Ammon's horn (tissue), 1 donor: ENCODE measurements around the gene ASXL2.
"Not testable (repeated sequence)": the region's sequence is repeated elsewhere in the genome, so short reads cannot be mapped to it uniquely, and the experiment has no call there.

Experiments
- DNase-seq: peaks from one replicate; pipeline ENCODE4 v3.0.0-alpha.2; 2016; ENCODE audit warnings: low spot score

Gene ASXL2

DNA sequence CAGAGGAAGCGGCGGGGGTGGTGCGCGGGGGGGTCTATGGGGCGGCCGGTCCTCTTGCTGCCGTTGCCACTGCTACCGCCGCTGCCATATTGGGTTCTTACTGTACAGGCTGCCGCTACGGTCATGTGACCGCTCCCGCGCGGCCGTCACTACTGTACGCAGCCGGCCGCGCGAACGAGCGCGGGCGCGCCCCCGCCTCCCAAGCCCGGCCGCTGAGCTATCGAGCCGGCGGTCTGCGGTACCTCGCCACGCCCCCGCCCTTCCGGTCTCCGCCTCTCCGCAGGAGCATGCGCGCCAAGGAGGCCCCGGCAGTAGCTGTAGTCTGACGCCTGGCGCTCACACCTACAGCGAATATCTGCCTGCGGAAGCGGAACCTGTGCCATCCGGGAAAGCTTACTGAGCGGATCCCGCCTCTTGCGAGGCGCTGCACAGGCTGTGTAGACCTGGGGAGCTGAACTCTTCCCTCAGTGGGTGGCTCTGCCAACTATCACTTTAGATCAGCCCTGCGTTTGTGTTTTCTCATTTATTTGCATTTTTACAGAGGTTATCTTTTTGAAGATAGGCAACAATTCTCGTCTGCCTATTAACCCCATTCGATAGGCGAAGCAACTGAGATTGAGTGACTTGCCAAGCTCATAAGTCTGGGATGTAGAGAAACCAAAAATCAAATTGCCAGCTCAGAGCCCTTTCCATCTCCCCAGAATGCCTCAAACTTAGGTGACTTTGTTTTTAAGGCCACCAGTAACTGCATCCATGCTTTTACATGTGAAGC lies at the start of gene ASXL2:
ASXL2 (minus strand) TSS at position 127 of the 772 bp plus-strand sequence. CDS start 265 bp downstream, outside the sequence.
- DNase-seq, result peak; percentile 98

DNA sequence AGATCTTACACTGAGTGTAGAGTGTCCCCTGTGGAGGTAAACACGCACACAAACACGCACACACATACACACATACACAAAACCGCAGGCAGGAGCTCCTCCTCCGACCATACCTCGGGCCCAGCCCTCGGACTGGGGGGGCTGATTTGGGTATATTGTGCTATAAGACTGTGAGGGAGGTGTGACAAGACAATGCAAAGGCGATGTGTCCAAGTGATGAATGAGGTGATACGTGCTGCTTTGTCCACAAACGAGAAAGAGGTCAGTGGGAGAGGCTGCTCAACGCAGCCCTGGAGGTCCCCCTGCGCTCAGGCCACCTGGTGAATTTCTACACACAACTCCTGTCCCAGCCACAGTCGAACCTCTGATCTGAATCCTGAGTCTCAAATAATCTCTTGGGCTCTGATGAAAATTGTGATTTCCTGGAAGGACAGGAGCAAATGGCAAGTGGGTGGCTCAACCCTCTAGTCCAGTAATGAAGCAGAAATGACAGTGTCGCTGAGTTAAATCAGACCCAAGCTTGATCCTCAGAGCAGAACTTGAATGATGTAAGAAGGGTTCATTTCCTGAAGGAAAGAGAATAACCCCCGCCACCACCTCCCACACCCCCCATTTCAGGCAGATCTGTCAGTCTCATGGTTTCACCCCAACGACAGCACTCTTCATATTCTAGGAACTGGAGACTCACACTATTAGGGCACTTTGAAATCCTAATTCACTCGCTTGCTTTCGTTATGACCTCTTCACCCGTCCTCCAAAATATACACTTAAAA lies 48.9 kb upstream of the ASXL2 start:
- DNase-seq, result no peak

DNA sequence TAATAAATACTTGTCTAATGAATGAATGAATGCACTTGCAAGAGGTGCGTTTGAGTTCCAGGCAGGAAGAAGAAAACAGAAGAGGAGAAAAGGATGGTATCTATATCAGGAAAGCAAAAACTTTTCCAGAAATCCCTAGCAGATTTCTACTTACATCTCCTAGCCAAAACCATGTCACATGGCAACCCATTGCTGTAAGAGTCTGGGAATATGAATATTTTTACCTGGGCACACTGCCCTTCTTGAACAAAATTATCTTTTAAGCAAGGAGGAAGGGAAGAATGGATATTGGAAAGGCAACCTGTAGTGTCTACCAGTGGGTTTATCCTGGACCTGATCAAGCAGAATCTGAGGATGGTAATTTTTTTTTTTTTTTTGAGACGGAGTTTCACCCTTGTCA lies 44.2 kb upstream of the ASXL2 start:
- DNase-seq, result no peak

DNA sequence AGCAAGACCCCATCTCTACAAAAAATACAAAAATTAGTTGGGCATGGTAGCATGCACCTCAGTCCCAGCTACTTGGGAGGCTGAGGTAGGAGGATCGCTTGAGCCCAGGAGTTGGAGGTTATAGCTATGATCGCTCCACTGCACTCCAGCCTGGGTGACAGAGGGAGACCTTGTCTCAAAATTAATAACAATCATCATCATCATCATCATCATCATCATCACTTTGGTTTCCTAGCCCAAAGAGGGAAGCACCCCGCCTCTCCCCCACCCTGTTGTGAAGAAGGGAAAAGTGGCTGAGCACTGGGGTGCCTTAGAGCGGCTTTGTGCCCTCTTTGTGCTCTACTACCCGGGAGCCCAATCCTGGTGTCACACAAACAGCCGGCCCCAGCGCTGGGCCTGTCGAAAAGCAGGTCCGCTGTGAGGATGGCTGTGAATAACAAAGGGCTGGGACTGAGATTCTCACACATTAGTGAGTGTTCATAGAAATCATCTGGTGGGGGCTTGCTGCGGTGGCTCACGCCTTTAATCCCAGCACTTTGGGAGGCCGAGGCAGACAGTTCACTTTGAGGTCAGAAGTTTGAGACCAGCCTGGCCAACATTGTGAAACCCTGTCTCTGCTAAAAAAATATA lies 42.6 kb upstream of the ASXL2 start:
- DNase-seq, result no peak

DNA sequence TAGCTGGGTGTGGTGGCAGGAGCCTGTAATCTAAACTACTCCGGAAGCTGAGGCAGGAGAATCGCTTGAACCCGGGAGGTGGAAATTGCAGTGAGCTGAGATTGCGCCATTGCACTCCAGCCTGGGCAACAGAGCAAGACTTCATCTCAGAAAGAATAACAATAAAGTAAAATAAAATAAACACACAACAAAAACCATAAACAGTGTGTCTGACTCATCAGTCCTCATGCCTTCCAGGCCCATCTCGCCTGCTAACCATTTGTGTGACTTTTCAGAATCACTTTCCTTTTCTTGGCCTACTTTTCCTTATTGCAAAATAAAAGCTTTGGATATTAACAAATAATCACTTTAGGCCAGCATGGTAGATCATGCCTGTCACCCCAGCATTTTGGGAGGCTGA lies 42.0 kb upstream of the ASXL2 start:
- DNase-seq, result no peak

DNA sequence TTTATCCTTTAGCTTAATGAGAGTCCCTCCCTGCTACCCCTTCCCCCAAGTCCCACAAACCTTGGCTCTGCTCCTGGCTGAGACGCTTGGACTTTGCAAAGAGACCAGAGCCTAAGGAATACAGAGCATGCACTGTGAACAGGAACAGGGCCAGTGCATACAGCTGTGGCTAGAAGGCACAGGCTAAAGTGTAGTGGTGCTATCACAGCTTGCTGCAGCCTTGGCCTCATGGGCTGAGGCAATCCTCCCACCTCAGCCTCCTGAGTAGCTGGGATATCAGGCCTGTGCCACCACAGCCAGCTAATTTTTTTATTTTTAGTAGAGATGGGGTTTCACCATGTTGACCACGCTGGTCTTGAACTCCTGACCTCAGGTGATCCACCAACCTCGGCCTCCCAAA lies 39.5 kb upstream of the ASXL2 start:
- DNase-seq, result no peak

DNA sequence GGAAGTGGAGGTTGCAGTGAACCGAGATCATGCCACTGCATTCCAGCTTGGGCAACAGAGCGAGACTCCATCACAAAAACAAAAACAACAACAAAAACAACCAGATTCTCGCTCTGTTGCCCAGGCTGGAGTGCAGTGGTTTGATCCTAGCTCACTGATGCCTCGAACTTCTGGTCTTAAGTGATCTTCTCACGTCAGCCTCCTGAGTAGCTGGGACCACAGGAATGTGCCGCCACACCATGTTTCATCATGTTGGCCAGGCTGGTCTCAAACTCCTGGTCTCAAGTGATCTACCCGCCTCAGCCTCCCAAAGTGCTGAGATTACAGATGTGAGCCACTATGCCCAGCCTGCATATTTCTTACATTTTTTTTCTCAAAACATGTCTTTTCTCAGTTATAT lies 39.1 kb upstream of the ASXL2 start:
- DNase-seq, result not testable (repeated sequence)

DNA sequence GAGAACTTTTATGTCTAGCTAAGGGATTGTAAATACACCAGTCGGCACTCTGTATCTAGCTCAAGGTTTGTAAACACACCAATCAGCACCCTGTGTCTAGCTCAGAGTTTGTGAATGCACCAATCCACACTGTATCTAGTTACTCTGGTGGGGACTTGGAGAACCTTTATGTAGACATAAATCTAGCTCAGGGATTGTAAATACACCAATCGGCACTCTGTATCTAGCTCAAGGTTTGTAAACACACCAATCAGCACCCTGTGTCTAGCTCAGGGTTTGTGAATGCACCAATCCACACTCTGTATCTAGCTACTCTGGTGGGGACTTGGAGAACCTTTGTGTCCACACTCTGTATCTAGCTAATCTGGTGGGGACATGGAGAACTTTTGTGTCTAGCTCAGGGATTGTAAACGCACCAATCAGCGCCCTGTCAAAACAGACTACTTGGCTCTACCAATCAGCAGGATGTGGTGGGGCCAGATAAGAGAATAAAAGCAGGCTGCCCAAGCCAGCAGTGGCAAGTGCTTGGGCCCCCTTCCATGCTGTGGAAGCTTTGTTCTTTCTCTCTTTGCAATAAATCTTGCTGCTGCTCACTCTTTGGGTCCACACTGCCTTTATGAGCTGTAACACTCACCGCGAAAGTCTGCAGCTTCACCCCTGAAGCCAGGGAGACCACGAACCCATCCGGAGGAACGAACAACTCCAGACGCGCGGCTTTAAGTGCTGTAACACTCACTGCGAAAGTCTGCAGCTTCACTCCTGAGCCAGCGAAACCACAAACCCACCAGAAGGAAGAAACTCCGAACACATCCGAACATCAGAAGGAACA lies 37.9 kb upstream of the ASXL2 start:
- DNase-seq, result not testable (repeated sequence)

DNA sequence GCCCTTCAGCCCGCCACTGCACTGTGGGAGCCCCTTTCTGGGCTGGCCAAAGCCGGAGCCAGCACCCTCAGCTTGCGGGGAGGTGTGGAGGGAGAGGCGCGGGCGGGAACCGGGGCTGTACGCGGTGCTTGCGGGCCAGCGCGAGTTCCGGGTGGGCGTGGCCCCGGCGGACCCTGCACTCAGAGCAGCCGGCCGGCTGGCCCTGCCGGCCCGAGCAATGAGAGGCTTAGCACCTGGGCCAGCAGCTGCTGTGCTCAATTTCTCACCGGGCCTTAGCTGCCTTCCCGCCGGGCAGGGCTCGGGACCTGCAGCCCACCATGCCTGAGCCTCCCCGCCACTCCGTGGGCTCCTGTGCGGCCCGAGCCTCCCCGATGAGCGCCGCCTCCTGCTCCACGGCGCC lies 37.1 kb upstream of the ASXL2 start:
- not testable (repeated sequence) for DNase-seq

DNA sequence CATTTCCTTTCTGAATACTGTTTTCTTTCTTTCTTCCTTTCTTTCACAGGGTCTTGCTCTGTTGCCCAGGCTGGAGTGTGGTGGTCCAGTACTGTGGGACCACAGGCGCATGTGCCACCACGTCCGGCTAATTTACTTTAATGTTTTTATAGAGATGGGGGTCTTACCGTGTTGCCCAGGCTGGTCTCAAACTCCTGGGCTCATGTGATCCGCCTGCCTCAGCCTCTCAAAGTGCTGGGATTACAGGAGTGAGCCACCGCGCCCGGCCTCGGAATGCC lies 35.3 kb upstream of the ASXL2 start:
- DNase-seq, result not testable (repeated sequence)

DNA sequence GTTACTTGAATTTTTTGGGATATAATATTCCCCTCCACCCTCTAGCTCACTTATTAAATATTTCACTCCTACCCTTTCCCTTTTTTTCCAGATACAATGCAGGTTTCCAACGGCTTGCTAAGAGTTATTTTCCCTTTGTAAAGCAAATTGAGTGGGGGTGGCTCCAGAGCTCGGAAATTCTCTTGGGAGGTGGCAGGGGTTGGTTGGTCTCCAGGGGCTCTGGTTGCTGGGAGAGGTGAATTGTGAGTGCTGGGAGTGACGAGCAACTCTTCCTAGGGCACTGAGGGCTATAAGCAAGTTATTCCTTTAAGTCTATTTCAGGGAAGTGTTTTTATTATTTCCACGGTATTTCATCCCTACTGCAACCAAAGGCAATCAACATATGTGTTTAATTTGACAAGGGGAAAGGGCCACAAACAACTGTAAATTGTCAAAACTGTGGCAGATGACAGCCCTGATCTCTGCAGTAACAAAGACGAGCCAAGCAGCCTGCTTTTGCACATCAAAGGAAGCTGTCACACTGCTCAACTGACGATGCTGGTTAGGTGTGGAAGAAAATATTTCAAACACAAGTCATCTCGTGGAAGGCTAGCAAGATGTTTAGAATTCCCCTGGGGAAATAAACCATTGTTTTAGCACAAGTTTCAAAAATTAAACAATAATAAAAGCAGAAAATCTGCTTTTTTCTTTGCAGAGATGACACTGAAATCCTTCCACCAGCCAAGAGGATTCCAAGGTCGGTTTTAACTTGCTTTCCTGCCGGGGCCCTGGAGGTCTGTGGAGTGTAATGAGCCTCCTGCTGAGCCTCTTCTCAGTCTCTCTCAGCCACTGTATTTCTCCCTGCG lies 34.8 kb upstream of the ASXL2 start:
- DNase-seq, result no peak

DNA sequence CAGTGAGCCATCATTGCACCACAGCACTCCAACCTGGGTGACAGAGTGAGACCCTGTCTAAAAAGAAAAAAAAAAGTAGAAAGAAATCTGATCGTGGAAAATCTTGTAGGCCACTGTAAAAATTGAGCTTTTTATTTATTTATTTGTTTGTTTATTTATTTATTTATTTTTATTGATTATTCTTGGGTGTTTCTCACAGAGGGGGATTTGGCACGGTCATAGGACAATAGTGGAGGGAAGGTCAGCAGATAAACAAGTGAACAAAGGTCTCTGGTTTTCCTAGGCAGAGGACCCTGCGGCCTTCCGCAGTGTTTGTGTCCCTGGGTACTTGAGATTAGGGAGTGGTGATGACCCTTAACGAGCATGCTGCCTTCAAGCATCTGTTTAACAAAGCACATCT lies 31.3 kb upstream of the ASXL2 start:
- DNase-seq, result not testable (repeated sequence)

DNA sequence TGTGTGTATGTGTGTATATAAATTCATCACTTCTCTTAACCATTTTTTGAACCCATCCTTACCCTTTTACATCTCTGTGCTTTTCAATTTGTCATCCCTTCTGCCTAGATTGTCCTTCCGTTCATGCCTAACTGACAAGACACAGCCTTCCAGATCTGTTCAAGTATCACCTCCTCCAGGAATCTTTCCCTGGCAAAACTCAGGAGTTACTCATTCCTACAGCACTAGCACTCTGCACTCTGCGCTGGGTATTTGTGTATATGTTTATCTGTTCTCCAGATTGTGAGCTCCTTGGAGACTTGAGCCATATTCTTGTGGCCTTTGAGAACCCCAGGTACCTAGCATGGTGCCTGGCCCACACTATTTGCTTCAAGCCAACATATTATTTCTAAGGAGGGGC lies 26.8 kb upstream of the ASXL2 start:
- DNase-seq, result no peak

DNA sequence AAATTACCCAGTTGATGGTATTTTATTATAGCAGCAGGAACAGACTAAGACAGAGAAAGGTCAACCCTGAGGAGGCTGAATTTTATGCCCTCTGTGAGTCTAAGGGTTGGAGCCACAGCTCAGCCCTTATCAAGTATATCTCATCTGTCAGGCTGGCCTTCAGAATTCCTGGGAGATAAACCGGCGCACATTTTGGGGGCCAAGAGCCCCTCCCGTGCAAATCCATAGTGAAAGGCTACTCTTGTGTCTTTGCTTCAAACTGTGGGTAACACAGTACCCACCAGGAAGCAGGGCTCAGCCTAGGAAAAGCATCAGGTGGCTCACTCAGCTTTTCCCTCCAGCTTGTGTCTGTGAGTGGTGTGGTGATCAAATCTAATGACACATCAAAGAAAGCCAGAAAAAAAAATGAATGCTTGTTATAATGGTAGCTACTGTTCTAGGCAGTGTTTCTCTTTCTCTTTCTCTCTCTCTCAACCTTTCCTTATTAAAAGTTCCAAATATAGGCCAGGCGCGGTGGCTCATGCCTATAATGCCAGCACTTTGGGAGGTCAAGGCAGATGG lies 25.0 kb upstream of the ASXL2 start:
- no peak for DNase-seq

DNA sequence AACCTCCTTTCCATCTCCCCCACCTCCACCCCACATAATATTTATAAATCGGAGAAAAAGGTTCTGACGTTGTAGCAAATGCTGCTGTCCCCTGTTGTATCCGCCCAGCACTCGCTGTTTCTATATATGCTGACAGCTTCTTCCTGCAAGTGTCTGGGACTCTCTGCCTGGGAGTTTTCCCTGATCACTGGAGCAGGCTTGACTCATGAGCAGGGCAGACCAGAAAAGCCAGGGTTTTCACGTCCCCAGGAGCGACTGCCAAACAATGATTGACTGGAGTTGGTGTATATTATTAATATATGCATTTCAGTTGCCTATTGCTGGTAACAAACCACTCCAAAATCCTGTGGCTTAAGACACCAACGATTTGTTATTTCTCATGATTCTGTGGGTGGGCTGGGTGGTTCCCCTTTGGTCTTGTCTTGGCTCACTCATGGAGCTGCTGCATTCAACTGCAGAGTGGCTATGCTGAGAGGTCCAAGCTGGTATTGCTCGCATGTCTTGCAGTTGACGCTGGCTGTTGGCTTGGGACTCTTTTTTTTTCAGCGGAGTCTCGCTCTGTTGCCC lies 21.2 kb upstream of the ASXL2 start:
- DNase-seq, result no peak

DNA sequence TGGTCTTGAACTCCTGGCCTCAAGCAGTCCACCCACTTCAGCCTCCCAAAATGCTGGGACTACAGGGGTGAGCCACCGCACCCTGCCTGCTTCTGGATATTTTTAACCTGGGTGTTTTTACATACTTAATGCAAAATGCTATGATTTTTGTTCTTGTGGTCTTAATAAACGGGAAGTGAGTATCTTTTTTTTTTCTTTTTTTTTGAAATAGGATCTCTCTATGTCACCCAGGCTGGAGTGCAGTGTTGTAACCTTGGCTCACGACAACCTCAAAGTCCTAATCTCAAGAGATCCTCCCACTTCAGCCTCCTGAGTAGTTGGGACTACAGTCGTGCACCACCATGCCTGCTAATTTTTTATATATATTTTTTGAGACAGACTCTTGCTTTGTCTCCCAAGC lies 19.2 kb upstream of the ASXL2 start:
- no peak for DNase-seq

DNA sequence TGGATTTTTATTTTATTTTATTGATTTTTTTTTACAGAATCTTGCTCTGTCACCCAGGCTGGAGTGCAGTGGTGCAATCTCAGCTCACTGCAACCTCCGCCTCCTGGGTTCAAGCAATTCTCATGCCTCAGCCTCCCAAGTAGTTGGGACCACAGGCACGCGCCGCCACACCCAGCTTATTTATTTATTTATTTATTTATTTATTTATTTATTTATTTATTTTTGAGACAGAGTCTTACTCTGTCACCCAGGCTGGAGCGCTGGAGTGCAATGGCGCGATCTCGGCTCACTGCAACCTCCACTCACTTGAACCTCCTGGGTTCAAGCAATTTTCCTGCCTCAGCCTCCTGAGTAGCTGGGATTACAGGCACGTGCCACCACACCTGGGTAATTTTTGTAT lies 18.0 kb upstream of the ASXL2 start:
- DNase-seq, result not testable (repeated sequence)

DNA sequence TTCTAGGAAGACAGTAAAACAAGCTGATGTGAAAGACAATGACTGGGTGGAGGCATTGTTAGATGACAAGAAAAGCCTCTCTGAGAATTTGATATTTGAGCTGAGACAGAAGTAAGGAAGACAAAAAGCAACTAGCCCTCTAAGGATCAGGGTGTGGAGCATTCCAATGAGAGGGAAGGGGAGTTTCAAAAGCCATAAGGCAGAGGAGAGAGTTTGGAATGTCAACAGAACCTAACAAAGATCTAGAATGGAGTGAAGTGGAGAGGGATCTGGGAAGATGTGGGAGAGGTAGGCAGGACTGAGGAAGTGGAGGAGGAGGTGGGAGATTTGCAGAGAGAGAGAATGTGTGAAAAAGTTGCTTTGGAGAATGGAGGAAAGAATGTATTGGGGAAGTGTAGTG lies 17.3 kb upstream of the ASXL2 start:
- no peak for DNase-seq

DNA sequence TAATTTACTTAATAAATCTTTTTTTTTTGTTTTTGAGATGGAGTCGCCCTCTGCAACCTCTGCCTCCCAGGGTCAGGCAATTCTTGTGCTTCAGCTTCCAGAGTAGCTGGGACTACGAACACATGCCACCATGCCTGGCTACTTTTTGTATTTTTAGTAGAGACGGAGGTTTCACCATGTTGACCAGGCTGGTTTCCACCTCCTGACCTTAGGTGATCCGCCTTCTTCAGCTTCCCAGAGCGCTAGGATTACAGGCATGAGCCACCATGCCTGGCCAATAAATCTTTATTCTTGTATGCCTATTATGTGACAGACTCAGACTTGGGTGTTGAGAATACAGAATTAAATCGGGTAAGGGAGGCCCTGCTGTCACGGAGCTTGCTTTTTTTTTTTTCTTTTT lies 16.7 kb upstream of the ASXL2 start:
- DNase-seq, result no peak

DNA sequence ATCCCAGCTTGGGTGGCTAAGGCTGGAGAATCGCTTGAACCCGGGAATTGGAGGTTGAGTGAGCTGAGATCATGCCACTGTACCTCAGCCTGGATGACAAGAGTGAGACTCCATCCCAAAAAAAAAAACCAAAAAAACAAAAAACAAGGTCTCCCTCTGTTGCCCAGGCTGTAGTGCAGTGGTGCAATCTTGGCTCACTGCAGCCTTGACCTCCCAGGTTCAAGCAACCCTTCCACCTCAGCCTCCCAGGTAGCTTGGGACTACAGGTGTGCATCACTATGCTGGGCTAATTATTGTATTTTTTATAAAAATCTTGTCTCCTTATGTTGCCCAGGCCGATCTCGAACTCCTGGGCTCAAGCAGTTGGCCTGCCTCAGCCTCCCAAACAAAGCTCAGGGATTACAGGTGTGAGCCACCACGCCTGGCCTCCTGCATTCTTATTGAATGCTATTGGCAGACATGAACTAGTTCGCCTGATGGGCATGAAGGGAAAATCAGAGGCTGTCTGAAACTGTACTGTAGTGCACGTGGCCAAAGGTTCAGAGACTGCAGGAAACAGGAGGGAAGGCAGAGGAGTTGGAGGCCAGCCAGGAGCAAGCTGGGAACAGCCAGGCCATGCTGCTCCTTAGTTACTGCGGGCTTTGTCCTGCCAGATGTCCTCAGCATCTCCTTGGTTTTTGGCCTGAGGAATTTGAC lies 16.0 kb upstream of the ASXL2 start:
- peak; percentile 70 for DNase-seq
